NCI-H748 (cell line): ENCODE data around the gene CAMK2B.

Experiments used
- DNase-seq: peaks from one replicate; lab custom pipeline; 2025; ENCODE audit not compliant: unreplicated experiment; lab: John Stamatoyannopoulos, UW

Gene CAMK2B

GRCh38 chr7:44287488-44288380, 37.7 kb downstream of the CAMK2B start:
- DNase-seq = no peak

GRCh38 chr7:44286618-44287487, 38.5 kb downstream of the CAMK2B start:
- DNase-seq = no peak

- DNase-seq = no peak
Measured at GRCh38 chr7:44286182-44286617, 39.2 kb downstream of the CAMK2B start.

GRCh38 chr7:44285561-44285960, 39.8 kb downstream of the CAMK2B start:
- no peak for DNase-seq

- no peak for DNase-seq
Measured at GRCh38 chr7:44284881-44285541, 40.4 kb downstream of the CAMK2B start.

- DNase-seq = no peak
Measured at GRCh38 chr7:44284216-44284615, 41.2 kb downstream of the CAMK2B start.

- DNase-seq = no peak
Measured at GRCh38 chr7:44283381-44284211, 41.8 kb downstream of the CAMK2B start.

- DNase-seq = no peak
Measured at GRCh38 chr7:44282601-44283171, 42.7 kb downstream of the CAMK2B start.

- no peak for DNase-seq
Measured at GRCh38 chr7:44281811-44282600, 43.4 kb downstream of the CAMK2B start.

GRCh38 chr7:44280993-44281721, 44.2 kb downstream of the CAMK2B start:
- no peak for DNase-seq

GRCh38 chr7:44280636-44280992, 44.8 kb downstream of the CAMK2B start:
- DNase-seq = no peak

- no peak for DNase-seq
Measured at GRCh38 chr7:44279731-44280505, 45.5 kb downstream of the CAMK2B start.

- no peak for DNase-seq
Measured at GRCh38 chr7:44279286-44279685, 46.1 kb downstream of the CAMK2B start.

GRCh38 chr7:44278451-44279161, 46.8 kb downstream of the CAMK2B start:
- DNase-seq = no peak

- no peak for DNase-seq
Measured at GRCh38 chr7:44277851-44278250, 47.5 kb downstream of the CAMK2B start.

- no peak for DNase-seq
Measured at GRCh38 chr7:44277391-44277790, 48.0 kb downstream of the CAMK2B start.

GRCh38 chr7:44276571-44277221, 48.7 kb downstream of the CAMK2B start:
- DNase-seq = no peak
